Measurements from ENCODE around the gene TRAPPC11.

DNA sequence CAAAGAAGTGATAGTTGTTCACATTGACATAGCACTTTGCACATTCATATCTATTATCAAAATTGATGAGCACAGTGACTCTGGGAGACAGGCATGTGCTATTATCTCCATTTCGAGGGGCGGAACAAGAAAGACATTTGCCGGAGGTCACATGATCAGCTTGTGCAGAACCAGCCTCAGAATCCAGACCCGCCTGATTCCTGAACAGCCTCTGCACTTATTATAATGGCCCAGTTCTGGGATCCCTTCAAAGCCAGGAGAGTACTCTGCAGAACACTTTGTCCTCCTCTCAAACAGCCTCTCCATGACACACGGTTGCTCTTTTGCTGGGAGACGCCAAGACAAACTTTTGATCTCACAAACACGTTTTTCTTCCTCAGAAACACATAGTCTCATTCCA lies 48.5 kb upstream of the TRAPPC11 start:
- TF ChIP-seq CTCF (conservative IDR thresholded peaks at IDR 0.05 in 1 of 2, IDR thresholded peaks at IDR 0.05 in 1 of 2; ENCODE audit: low read depth in 1 of 2, low read length in 2 of 2) (no peak), EZH2 (IDR thresholded peaks at IDR 0.05; ENCODE audit: low read length, missing control alignments) (no peak)

Data from fibroblast of lung (primary cell).